H1 (cell line): ENCODE results near the gene FZD8. TPM values are rescaled to one million over a fixed set of nuclear protein-coding genes. Genes with fewer than 3 reads are reported as not detected.

ENCODE experiments used
- CTCF ChIP-seq, 3 experiments: IDR thresholded peaks; 1 replicate in 2 of 3; 2 replicates in 1 of 3; pipeline versions ENCODE4 v1.5.1 to v1.6.1; 2011; ENCODE audit warnings: low read length in 3 of 3, mild to moderate bottlenecking in 3 of 3, inconsistent platforms in 2 of 3, low read depth in 1 of 3, moderate library complexity in 1 of 3; ENCODE audit not compliant: insufficient read depth in 1 of 3; ENCODE audit errors: control extremely low read depth in 1 of 3
- RNF2 ChIP-seq: fragments of 200-900, 300-1000 bp; sonication (generic); IDR thresholded peaks from 2 replicates; pipeline ENCODE4 v1.7.1; 2016; ENCODE audit warnings: borderline replicate concordance, low read depth, mild to moderate bottlenecking, antibody characterized with exemption, low read length; ENCODE audit not compliant: poor library complexity, severe bottlenecking; ENCODE audit errors: missing control alignments
- polyA plus RNA-seq, 7 experiments: library from polyadenylated mRNA; depleted of rRNA in 3 of 7; stranded (reverse) in 5 of 7; unstranded in 2 of 7; fragments of >200 nt in 5 of 7; fragments of 200-250 nt in 2 of 7; gene quantifications; 1 replicate in 5 of 7; 2 replicates in 1 of 7; 4 replicates in 1 of 7; pipeline versions ENCODE4 v1.2.1 to v1.2.3, GENCODE V29; 2011 to 2013; ENCODE audit warnings: missing spikeins in 2 of 7, mixed read lengths in 2 of 7
- total RNA-seq: library from RNA; stranded (reverse); fragmentation: NEBNext Ultra II Directional; extraction: Animal tissue kit (Norgen Biotek cat#: 25700); gene quantifications from 2 replicates; pipeline ENCODE4 v1.2.1, GENCODE V29; 2021

The FZD8 gene
- total and polyA plus RNA-seq, 2 of the 8 experiments (the other 6 are each of a cell fraction or from before 2014, with no cell fraction given) = 4.8 to 7.1 TPM

DNA sequence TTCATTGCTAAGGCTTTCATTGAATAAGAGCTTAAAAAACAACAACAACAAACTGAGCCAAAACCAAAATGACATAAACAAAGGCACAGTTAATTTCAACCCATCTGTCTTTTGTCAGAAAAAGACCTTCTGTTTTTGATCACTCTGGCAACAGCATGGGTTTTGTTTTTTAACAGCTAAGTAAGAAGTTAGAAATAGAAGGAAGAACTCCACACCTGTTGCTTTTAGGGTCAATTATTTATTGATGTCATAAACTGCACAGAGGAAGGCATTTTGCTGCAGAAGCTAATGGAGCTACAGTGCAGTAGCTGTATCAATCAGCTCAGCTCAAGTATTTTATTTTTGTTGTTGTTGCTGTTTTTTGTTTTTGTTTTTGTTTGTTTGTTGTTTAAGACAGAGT is 53.3 kb downstream of the FZD8 start (continued):
- TF ChIP-seq CTCF (IDR thresholded peaks at IDR 0.05; ENCODE audit: control extremely low read depth in 1 of 3, insufficient read depth in 1 of 3, low read depth in 1 of 3, low read length in 3 of 3) (no peak), RNF2 (no peak)

Other genes starting within 250 kb of the FZD8 start
- not detected in 2 replicates for gene GJD4, start 37.0 kb downstream of the FZD8 start, total RNA-seq
- gene GJD4, start 37.0 kb downstream of the FZD8 start, polyA plus RNA-seq (2011; rRNA removed) = not detected in 2 replicates